Sigmoid colon (tissue), 4 donors: ENCODE results near the gene GPD1.

ENCODE experiments used
- EP300 ChIP-seq, 4 donors: sonication (generic); formaldehyde crosslinking; IDR thresholded peaks; one replicate each; pipeline ENCODE4 v1.6.1; 2017; ENCODE audit warnings: antibody characterized with exemption in 4 of 4
- POLR2A ChIP-seq, 2 donors: fragments of 450-650 bp; IDR thresholded peaks; one replicate each; pipeline ENCODE4 v1.6.1; 2016; ENCODE audit warnings: antibody characterized with exemption in 2 of 2, mild to moderate bottlenecking in 2 of 2, moderate library complexity in 2 of 2

DNA sequence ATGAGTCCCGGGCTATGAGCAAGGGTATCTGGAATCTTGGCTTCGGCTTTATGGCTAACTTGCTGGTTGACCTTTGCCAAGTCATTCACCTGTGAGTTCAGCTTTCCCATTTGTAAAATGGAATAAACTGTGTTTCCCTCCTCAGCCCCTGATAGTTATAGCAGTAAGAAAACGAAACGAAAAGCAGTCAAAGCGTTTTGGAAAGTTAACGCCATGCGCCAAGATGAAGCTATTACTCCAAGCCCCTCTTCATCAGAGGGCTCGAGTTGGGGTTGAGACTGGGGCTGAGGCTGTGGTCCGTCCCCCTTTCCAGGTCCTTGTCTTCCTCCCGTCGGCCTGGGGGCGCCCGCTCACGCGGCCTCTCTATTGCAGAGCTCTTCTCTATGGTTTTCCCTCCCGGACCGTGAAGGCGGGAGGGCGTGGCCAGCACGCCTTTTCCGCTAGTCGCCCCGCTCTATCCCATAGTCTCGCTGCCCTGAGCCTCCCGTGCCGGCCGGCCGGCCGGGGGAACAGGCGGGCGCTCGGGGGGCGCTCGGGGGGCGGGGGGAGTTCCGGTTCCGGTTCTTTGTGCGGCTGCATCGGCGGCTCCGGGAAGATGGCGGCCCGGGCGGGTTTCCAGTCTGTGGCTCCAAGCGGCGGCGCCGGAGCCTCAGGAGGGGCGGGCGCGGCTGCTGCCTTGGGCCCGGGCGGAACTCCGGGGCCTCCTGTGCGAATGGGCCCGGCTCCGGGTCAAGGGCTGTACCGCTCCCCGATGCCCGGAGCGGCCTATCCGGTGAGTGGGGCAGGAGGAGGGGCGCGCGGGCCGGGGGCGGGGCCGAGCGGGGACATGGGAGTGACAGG, 18.8 kb upstream of the GPD1 start, which contains the start of gene SMARCD1:
- TF ChIP-seq EP300 (IDR thresholded peaks at IDR 0.05), result no peak
- no peak for TF ChIP-seq POLR2A (IDR thresholded peaks at IDR 0.05)
